GM21786 (cell line): Measurements from ENCODE around the gene SNX21.
A peak's percentile ranks its signal among the peaks of the same experiment; 100 is the strongest.
"Not testable (repeated sequence)": the region's sequence is repeated elsewhere in the genome, so short reads cannot be mapped to it uniquely, and the experiment has no call there.

ENCODE experiments used
- ATAC-seq: cut with Tn5 transposase; IDR thresholded peaks from one replicate; pipeline ENCODE4 v1.9.1; 2021; ENCODE audit not compliant: unreplicated experiment

SNX21 gene

GRCh38 chr20:45848969-45849582 lies 15.5 kb downstream of the SNX21 start:
- no peak for ATAC-seq

GRCh38 chr20:45850238-45850637 lies 16.6 kb downstream of the SNX21 start:
- no peak for ATAC-seq

DNA sequence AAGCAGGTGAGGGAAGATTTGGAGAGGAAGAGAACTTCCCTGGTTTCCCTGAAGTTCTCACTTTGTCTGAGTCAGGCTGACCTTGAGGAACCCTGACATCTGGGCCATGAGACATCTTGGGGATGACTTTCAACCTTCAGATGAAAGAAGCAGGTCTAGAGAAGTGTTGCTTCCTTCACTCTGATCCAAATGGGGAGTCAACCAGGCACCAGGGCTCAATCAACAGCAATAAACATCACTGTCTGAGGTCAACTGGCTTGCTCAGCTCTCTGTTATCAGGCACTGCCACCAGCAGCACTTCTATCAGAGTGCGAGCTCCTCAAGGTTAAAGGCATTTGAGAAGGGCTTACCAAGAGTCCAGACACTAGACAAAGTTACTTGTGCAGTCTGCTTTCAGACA lies 17.3 kb downstream of the SNX21 start:
- ATAC-seq: no peak

DNA sequence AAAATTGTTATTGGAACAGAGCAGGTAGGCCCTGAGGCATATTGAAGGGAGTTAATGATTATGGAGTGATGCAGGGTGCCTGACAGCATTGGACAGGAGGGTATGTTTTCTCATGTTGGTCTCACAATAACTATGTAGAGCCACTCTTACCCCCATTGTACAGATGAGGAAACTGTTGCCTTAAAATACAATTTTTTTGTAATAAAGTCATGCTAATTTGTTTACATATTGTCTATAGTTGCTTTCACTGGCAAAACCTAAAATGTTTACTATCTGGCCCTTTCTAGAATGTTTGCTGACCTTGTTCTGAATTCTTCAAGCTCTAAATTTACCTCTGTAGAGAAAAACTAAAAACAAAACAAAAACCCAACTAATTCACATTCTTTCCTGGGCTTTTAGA lies 17.9 kb downstream of the SNX21 start:
- no peak for ATAC-seq

DNA sequence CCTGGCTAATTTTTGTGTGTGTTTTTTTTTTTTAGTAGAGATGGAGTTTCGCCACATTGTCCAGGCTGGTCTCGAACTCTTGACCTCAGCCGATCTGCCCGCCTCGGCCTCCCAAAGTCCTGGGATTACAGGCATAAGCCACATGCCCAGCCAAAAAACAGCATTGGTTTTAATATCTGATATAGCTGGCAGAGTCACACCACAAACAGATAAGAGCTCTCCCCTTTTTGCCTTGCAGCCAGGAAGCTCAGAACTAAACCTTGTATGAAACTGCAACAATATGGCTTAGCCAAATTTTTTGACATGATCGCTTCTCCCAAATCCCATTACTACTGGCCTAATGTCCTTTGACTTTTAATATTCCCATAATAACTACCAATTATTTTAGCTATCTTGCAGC lies 18.7 kb downstream of the SNX21 start:
- no peak for ATAC-seq

GRCh38 chr20:45853484-45853883 lies 19.9 kb downstream of the SNX21 start:
- ATAC-seq: no peak

DNA sequence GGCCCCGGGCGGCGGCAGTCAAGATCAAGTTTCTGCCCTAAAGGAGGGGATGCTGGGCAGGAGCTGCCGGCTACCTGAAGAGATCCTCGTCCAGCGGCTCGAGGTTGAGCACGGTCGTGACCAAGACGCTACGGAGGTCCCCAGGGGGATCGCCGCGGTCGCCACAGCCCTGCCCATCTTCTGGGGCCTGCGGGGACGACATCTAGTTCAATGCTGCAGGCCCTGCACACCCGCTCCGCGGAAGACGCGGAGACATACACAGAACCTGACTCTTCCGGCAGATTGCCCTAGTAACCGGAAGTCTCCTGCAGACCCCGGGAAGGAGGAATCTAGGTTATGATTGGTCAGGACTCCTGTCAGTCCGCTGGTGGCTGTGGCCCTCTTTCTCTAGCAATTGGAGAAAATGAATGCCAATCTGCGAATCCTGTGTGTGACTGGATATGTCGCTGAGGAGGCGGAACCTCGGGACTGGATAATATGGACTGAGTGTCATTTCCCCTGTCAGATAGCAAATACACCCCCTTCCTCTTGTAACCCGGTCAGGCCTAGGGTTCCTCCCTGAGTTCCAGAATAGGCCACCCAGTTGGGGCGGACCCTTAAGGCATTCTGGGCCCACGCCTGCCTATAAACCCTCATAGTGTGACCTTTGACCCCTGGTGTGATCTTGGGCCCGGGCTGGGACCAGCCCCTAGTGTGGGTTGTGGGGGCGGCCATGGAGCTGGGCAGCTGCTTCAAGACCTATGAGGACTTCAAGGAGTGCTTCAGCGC lies 23.7 kb downstream of the SNX21 start, which contains the start of the genes ACOT8 and ZSWIM3:
ACOT8 (minus strand) TSS at position 279 of the 768 bp plus-strand sequence; CDS start at position 202, 77 bp downstream.
ZSWIM3 (plus strand) TSS at position 501 of the 768 bp plus-strand sequence; CDS start at position 713, 212 bp downstream.
- ATAC-seq: peak; percentile 96

- peak; percentile 22 for ATAC-seq
Measured at GRCh38 chr20:45857882-45858216, 24.2 kb downstream of the SNX21 start.

DNA sequence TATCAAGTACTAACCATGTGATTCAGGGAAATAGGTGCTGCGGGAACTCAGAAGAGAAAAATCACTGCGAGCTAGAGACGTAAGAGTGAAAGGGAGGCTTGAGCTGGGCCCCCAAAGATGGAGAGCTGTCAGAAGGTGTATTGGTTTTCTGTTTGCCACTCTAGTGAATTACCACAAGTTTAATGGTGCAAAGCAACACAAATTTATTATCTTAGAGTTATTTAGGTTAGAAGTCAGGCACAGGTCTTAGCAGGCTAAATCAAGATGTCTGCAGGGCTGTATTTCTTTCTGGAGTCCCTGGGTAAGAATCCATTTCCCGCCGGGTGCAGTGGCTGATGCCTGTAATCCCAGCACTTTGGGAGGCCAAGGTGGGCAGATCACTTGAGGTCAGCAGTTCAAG lies 26.3 kb downstream of the SNX21 start:
- ATAC-seq: no peak

DNA sequence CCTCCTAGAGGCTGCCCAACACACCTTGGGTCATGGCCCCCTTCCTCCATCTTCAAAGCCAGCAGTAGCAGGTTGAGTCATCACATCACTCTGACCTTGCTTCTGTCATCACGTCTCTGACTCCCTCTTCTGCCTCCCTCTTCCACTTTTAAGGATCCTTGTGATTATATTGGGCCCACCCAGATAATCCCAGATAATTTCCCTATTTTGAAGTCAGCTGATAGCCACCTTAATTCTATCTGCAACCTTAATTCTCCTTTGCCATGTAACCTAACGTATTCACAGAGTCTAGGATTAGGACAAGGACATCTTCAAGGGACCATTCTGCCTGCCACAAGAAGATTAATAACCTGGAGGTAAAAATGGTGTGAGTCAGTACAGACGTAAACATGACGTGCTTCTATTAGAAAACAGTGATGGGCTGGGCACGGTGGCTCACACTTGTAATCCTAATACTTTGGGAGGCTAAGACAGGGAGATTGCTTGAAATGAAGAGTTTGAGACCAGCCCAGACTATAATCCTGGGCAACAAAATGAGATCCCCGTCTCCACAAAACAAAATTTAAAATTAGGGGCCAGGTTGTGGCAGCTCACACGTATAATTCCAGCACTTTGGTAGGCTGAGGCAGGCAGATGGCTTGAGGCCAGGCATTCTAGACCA lies 27.1 kb downstream of the SNX21 start:
- ATAC-seq: no peak

- ATAC-seq: no peak
Measured at GRCh38 chr20:45861221-45862075, 27.8 kb downstream of the SNX21 start.

DNA sequence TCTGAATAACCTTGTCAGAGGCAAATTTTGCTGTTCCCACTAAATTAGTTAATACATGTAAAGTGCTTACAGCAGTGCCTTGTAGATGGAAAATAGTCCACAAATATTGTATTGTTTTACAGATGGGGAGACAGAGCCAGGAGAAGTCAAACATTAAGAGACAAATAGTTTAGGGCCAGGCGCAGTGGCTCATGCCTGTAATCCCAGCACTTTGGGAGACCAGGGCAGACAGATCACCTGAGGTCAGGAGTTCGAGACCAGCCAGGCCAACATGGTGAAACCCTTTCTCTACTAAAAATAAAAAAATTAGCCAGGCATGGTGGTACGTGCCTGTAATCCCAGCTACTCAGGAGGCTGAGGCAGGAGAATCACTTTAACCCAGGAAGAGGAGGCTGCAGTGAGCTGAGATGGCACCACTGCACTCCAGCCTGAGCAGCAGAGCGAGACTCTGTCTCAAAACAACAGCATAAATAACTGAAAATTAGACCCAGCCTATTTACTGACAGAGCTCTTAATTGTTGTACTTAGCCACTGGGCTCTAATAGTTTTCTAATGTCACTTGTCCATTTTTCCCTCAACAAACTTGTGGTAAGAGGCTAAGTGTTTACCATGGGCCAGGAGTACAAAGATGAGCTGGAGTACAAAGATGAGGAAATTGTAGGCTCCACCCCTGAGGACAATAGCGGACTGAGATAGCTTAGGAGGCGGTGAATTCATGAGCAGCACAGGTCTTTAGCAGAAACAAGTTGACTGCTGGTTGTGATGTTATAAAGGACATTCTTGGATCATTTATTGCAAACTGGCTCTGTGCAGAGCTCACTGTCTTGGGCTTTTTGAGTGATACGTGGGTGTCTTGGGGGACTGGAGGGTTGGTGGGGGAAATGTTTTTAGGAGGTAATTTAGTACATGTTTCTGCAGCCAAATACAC lies 30.2 kb downstream of the SNX21 start:
- ATAC-seq: no peak

DNA sequence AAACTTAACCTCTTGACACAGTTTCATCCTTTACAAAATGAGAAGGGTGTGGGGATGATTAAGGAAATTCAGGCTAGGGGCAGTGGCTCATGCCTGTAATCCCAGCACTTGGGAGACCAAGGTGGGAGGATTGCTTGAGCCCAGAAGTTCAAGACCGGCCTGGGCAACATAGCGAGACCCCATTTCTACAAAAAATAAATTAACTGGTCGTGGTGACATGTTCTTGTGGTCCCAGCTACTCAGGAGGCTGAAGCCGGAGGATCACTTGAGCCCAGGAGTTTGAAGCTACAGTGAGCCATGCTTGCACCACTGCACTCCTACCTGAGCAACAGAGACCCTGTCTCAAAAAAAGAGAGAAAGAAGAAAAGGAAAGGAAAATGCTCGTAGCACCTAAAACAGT lies 32.9 kb downstream of the SNX21 start:
- no peak for ATAC-seq

GRCh38 chr20:45867136-45867818 lies 33.7 kb downstream of the SNX21 start:
- no peak for ATAC-seq

DNA sequence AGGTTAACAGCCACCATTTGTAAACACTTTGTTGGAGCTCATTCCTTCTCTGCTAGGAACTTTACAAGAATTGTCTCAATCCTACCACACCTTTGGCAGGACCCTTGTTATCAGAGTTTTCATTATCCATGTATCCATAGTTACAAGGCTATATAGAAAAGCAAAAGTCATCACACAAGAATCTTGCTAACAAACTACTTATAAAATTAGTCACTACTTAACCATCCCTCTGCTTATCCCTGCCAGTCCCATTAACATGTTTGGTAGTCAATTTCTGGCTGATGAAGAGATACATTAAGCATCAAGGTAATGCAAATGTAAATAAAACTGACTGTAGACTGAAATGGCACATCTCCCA lies 34.2 kb downstream of the SNX21 start:
- ATAC-seq: no peak

GRCh38 chr20:45872626-45873025 lies 39.0 kb downstream of the SNX21 start:
- ATAC-seq: no peak

- no peak for ATAC-seq
Measured at GRCh38 chr20:45873409-45874103, 40.0 kb downstream of the SNX21 start.

GRCh38 chr20:45874104-45874481 lies 40.5 kb downstream of the SNX21 start:
- ATAC-seq: not testable (repeated sequence)

DNA sequence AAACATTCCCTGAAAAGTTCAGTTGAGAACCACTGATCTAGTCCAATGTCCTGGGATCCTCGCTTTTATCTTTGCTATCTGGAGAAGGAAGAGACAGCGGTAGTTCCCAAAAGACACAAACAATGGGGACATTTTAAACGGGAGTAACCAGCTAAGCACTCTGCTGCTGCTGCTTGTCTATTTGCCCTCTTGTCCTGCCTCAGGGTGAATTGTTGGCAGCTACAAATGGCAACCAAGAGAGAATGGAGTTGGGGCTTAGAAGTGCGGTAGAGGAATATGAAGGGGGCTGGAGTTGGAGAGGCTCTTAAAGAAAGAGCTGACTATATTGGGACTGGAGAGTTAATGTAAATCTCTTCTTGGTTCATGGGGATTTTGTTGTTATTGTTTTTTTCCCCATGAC lies 41.0 kb downstream of the SNX21 start:
- no peak for ATAC-seq
